Measurements from ENCODE around the gene IL6.
A peak's percentile ranks its signal among the peaks of the same experiment; 100 is the strongest.
"Not testable (repeated sequence)": the region's sequence is repeated elsewhere in the genome, so short reads cannot be mapped to it uniquely, and the experiment has no call there.

IL6 gene

DNA sequence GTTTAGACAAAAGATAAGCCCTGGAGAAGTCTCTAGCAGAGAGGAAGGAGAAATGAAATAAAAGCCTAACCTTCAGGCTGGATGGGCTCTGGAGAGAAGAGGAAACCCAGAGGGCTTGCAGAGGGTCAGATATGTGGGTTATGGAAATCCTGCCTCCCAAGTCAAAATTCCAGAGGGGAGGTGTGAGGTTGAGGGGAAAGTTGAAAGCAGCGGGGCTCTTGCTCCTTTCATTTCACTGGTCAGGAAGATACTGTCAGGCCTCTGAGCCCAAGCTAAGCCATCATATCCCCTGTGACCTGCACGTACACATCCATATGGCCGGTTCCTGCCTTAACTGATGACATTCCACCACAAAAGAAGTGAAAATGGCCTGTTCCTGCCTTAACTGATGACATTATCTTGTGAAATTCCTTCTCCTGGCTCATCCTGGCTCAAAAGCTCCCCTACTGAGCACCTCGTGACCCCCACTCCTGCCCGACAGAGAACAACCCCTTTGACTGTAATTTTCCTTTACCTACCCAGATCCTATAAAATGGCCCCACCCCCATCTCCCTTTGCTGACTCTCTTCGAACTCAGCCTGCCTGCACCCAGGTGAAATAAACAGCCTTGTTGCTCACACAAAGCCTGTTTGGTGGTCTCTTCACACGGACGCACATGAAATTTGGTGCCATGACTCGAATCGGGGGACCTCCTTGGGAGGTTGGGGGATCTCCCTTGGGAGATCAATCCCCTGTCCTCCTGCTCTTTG lies 23.7 kb upstream of the IL6 start:
- DNase-seq; intact Hi-C loops (cut with DNase I): not testable (repeated sequence)

DNA sequence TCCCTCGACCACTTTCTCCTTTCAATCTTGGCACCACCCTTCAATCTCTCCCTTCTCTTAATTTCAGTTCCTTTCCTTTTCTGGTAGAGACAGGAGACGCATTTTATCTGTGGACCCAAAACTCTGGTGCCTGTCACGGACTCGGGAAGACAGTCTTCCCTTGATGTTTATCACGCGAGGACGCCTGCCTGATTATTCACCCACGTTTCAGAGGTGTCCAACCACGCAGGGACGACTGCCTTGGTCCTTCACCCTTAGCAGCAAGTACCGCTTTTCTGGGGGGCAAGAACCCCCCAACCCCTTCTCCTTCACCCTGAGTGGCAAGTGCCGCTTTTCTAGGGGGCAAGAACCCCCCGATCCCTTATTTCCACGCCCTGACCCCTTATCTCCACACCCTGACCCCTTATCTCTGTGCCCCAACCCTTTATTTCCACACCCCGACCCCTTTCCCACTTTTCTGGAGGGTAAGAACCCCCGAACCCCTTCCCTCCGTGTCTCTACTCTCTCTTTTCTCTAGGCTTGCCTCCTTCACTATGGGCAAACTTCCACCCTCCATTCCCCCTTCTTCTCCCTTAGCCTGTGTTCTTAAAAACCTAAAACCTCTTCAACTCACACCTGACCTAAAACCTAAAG lies 22.9 kb upstream of the IL6 start:
- DNase-seq; intact Hi-C loops (cut with DNase I): not testable (repeated sequence)

DNA sequence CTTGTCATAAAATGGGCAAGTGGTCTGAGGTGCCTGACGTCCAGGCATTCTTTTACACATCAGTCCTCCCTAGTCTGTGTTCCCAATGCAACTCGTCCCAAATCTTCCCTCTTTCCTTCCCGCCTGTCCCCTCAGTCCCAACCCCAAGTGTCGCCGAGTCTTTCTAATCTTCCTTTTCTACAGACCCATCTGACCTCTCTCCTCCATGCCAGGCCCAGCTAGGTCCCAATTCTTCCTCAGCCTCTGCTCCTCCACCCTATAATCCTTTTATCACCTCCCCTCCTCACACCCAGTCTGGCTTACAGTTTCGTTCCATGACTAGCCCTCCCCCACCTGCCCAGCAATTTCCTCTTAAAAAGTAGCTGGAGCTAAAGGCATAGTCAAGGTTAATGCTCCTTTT lies 22.3 kb upstream of the IL6 start:
- DNase-seq; intact Hi-C loops (cut with DNase I): not testable (repeated sequence)

DNA sequence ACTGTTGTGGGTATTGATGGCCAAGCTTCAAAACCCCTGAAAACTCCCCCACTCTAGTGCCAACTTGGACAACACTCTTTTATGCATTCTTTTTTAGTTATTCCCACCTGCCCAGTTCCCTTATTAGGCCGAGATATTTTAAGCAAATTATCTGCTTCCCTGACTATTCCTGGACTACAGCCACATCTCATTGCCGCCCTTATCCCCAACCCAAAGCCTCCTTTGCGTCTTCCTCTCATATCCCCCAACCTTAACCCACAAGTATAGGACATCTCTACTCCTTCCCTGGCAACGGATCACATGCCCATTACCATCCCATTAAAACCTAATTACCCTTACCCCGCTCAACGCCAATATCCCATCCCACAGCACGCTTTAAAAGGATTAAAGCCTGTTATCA lies 21.1 kb upstream of the IL6 start:
- intact Hi-C loops (cut with DNase I); DNase-seq: not testable (repeated sequence)

GRCh38 chr7:22707026-22707691 lies 19.8 kb upstream of the IL6 start:
- DNase-seq; intact Hi-C loops (cut with DNase I): not testable (repeated sequence)

DNA sequence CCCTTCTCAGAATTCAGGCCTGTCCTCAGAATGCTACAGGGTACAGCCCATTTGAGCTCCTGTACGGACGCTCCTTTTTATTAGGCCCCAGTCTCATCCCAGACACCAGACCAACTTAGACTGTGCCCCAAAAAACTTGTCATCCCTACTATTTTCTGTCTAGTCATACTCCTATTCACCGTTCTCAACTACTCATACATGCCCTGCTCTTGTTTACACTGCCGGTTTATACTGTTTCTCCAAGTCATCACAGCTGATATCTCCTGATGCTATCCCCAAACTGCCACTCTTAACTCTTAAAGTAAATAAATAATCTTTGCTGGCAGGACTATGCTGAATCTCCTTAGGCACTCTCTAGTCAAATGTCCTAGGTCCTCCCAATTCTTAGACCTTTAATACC lies 18.8 kb upstream of the IL6 start:
- intact Hi-C loops (cut with DNase I); DNase-seq: not testable (repeated sequence)

DNA sequence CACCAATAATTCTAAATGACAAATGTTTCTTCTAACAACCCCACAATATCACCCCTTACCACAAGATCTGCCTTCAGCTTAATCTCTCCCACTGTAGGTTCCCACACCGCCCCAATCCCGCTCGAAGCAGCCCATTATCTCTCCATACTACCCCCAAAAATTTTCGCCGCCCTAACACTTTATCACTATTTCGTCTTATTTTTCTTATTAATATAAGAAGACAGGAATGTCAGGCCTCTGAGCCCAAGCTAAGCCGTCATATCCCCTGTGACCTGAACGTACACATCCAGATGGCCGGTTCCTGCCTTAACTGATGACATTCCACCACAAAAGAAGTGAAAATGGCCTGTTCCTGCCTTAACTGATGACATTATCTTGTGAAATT lies 18.3 kb upstream of the IL6 start:
- intact Hi-C loops (cut with DNase I); DNase-seq: not testable (repeated sequence)

DNA sequence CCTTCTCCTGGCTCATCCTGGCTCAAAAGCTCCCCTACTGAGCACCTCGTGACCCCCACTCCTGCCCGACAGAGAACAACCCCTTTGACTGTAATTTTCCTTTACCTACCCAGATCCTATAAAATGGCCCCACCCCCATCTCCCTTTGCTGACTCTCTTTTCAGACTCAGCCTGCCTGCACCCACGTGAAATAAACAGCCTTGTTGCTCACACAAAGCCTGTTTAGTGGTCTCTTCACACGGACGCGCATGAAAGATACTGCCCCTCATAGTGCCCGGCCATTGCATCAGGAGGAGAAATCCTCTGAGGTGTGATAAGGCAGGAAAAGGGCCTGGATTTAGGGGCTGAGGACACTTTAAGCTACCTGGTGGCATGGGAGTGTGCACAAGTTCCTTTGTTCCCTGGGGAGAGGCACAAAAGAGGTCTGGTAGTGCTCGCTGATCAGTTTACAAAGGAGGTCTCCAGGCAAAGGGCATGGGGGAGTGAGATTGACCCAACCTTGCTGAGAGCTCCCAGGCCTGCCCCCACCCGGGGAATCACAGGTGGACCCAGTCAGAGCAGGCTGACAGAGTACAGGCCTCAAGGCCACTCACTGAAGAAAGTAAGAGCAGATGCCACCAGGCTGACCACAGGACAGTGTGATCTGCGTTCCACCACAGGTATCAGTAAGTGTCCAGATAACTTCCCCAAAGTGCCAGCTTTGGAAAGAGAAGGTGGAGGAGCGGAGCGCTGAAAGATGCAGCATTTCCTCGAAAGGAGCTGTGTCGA lies 17.8 kb upstream of the IL6 start:
- intact Hi-C loops (cut with DNase I); DNase-seq: not testable (repeated sequence)

DNA sequence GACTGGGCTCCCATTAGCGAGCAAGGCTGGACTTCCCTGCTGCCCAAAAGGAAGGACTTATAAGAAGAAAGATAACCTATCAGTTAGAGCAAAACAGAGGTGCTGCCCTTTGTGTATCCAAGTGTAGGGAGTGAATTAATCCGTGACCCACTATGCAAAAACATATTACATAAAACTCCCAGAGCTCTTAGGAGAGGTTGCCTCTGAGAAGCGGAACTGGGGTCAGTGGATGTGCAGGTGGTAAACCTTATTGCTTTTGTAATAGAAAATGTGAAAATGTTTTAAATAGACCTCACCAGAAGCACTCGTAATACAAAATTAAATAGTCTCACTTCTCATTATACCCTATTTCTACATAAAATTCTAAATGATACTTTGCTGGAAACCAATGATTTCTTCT lies 17.1 kb upstream of the IL6 start:
- intact Hi-C loops (cut with DNase I): no loop called here
- no peak for DNase-seq

- intact Hi-C loops (cut with DNase I): no loop called here
- DNase-seq: no peak
Observed at GRCh38 chr7:22712999-22713398, 14.0 kb upstream of the IL6 start.

- intact Hi-C loops (cut with DNase I): no loop called here
- DNase-seq: no peak
Observed at GRCh38 chr7:22713463-22713862, 13.5 kb upstream of the IL6 start.

- DNase-seq: no peak
- intact Hi-C loops (cut with DNase I): no loop called here
Observed at GRCh38 chr7:22715969-22716368, 11.0 kb upstream of the IL6 start.

GRCh38 chr7:22717760-22718159 lies 9.2 kb upstream of the IL6 start:
- no peak for DNase-seq
- intact Hi-C loops (cut with DNase I): no loop called here

GRCh38 chr7:22718200-22718711 lies 8.7 kb upstream of the IL6 start:
- DNase-seq: no peak
- intact Hi-C loops (cut with DNase I): no loop called here

DNA sequence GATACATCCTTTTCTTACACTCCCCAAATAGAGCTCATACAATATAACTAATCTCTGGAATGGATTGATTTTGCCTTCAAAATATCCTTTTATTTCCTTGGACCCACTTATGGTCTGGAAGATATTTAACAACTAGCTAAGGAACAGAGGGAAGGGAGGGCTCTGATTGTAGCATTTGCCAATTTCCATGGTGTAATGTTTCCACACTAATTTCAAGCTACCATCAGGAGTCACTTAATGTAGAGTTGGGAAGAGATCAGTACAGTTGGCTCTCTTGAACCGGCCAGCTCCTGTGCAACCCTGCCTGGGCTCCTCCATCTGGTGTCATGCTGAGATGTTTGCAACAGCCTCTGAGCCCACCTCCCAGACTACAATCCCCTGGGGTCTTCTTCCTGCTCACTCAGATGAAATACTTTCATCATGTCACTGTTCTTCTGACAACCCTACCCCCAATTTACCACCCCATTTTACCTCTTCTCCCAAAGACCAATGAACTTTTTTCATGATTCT lies 8.0 kb upstream of the IL6 start:
- intact Hi-C loops (cut with DNase I): no loop called here
- DNase-seq: no peak

GRCh38 chr7:22720791-22721786 lies 5.9 kb upstream of the IL6 start:
- peak in 1 of 42 donors; percentile 6 for DNase-seq
- intact Hi-C loops (cut with DNase I): no loop called here

- intact Hi-C loops (cut with DNase I): no loop called here
- no peak for DNase-seq
Observed at GRCh38 chr7:22722536-22723180, 4.3 kb upstream of the IL6 start.
